LNCAP (cell line): ENCODE measurements around the gene ADIPOR2.

Source experiments
- TF ChIP-seq, protein P1 (sequence below): fragments of 450-650 bp; IDR thresholded peaks from 2 replicates; pipeline ENCODE4 v1.5.1; 2017; ENCODE audit warnings: mild to moderate bottlenecking

ADIPOR2 gene

DNA sequence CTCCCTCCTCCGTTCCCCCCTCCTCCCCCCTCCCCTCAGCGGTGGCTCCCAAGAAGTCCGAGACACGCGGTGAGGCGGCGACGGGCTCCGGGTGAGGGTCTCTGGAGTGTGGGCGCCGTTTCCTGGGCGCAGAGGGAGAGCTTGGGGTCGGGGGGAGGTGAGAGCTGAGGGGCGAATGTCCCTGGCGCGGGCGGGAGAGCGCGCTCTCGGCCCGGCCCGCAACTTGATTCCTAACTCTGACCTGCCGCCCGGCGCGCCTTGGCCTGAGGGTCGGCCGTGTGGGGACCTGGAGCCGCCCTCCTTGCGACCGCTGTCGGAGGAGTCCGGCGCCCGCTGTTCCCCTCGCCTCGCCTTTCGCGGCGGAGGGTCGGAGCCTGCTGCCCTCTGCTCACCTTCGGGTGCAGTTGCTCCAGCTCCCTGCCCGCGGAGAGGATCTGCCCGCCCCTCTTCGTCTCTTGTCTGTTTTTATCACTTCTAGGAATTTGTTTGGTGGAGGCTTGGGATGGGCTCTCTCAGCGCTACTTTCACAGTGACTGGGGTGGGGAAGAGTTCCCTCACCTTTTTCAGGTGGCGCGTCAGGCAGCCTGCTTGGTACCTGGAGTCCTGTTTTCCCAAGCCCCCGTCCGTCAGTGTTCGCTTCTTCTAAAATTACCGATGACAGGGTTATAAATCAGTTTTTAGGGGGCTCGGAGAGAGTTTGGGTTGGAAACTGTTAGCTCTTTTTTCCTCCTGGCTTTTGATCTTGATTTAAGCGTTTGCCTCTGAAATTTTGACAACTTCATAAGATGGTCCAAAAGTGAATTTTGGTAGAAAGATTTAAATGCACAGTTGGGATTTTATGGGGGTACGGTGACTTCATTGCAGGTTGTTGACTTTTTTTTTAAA lies 495 bp downstream of the ADIPOR2 start:
- TF ChIP-seq, protein P1, sequence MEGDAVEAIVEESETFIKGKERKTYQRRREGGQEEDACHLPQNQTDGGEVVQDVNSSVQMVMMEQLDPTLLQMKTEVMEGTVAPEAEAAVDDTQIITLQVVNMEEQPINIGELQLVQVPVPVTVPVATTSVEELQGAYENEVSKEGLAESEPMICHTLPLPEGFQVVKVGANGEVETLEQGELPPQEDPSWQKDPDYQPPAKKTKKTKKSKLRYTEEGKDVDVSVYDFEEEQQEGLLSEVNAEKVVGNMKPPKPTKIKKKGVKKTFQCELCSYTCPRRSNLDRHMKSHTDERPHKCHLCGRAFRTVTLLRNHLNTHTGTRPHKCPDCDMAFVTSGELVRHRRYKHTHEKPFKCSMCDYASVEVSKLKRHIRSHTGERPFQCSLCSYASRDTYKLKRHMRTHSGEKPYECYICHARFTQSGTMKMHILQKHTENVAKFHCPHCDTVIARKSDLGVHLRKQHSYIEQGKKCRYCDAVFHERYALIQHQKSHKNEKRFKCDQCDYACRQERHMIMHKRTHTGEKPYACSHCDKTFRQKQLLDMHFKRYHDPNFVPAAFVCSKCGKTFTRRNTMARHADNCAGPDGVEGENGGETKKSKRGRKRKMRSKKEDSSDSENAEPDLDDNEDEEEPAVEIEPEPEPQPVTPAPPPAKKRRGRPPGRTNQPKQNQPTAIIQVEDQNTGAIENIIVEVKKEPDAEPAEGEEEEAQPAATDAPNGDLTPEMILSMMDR, result no peak

DNA sequence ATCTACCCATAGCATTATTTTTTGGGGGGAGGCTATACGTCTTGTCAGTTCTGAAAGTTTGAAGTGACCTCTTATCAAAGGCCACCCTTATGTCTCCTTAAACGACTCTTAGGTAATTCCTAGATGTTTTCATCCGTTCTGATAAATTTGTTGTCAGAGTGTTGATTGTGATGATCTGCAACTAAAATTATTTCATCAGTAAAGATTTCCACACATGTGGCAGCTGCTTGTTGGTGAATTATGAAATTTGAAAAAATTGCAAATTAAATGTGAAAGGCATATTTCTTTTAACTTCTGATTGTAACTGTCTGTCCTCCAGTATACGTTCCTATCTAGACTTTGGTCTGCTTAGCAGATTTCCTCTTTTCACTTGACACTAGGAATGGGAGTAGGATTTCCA lies 1.4 kb downstream of the ADIPOR2 start:
- TF ChIP-seq, protein P1, result no peak

DNA sequence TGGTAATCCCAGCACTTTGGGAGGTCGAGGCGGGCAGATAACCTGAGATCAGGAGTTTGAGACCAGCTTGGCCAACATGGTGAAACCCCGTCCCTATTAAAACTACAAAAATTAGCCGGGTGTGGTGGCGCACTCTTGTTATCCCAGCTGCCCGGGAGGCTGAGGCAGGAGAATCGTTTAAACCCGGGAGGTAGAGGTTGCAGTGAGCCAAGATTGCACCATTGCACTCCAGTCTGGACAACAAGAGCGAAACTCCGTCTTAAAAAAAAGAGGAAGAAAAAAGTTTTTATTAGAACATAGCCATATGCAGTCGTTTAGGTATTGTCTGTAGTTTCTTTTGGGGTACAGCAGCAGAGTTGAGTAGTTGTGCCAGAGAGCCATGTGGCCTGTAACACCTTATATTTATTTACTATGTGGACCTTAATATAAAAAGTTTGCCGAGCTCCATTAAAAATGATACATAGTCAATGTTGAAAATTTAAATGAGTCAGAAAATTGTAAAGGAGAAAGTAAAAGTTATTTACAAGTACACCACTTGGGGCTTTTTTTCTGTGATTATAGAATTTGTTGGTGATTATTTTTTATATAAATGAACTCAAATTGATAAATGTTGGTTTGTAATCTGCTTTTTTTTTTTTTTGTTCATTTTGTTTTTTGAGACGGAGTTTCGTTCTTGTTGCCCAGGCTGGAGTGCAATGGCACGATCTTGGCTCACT lies 2.2 kb downstream of the ADIPOR2 start:
- TF ChIP-seq, protein P1, result no peak

DNA sequence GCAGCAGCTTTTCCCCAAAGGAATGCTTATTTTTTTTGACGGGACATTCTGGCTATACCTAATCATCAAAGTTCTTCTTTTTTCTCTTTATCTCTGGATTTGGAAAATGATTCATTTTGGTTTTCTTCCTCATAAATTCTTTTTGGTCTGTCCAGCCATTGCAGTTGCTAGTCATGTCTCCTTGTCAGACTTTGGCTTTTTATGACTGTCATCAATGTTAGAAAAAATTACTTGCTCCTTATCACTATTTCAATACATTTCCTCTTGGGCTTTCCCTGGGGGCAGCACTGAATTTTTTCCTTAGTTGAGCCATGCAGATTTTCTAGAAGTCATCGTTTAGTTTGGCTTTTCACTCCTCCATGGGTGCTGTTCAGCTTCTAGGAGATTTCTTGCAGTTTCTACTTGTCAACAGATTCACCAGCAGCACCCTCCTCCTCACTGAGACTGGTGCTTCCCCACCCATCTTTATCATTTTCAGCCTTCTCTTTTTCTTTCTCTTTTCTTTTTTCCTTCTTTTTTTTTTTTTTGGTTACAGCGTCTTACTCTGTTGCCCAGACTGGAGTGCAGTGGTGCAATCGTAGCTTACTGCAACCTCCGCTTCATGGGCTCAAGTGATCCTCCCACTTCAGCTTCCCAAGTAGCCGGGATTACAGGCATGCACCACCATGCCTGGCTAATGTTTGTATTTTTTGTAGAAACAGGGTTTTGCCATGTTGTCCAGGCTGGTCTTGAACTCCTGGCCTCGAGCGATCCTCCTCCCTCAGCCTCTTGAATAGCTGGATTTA lies 5.2 kb downstream of the ADIPOR2 start:
- TF ChIP-seq, protein P1, result no peak

DNA sequence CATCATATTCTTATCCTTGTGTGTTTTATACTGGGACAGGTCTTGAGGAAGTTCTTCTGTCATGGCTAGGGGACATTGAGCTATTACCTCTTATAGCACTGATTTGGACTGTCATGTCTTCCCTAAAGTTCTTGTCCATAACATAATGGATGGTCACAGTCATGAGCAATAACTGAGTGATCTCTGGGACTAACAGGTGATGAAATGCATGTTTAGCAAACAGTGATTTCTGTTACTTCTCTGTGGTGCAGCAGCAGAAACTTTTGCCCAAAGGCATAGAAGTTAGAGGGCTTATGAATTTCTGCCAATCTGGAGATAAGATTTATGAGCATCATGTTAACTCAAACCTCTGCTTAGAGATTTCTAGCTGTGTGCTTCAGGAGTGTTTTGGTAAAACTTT lies 5.9 kb downstream of the ADIPOR2 start:
- TF ChIP-seq, protein P1, result no peak

DNA sequence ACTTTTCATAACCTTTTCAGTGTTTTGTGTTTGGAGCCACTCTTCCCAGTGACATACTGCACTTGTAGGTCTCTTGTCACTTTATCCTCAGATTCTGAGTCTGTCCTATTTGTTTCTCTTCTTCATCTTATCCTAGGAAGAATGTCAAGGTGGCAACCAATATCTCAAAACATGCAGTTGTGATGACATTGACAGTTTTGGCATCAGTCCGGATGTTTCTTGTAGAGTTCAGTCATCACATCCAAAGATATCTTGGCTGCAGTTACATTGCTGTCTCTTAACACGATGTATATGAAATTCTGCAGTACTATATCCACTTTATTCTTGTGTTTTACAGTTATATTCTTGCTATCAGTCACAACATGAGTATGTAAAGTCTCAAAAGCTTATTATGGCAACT lies 6.4 kb downstream of the ADIPOR2 start:
- TF ChIP-seq, protein P1, result no peak

DNA sequence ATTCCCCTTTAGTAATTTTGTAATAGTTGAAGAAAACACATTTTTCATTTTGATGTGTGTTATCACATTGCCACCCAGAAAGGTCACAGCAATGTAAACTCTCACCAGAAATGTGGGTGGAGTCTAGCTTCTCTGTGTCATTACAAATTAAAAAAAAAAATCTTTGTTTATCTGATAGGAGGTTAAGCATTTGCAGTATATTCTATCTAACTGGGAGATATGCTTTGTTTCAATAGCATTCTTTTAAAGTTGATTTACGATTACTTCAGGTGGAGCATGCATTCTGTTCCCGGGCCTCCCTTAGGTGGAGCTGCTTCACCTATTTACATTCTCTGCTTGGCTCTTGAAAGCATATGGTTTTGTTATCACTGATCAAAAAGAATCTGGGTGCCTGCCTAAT lies 7.8 kb downstream of the ADIPOR2 start:
- TF ChIP-seq, protein P1, result peak; percentile 53
